Astrocyte of the spinal cord (primary cell): ENCODE results near the gene MAP3K20.

Source experiments
- DNase-seq: peaks from one replicate; pipeline ENCODE4 v3.0.0; 2011; ENCODE audit warnings: low read depth, low spot score
- H3K4me3 ChIP-seq: 2 replicates; pipeline ENCODE4 v1.5.1; 2011; ENCODE audit warnings: low read depth, mild to moderate bottlenecking, low read length, moderate library complexity
- CTCF ChIP-seq: IDR thresholded peaks from 2 replicates; pipeline ENCODE4 v1.5.1; 2012; ENCODE audit warnings: low read depth, mild to moderate bottlenecking, low read length, inconsistent platforms
- in situ Hi-C: cut with HindIII; loops from 2 replicates; pipeline ENCODE4 v1.10.0; 2017; ENCODE audit warnings: low sequenced_read_pairs

MAP3K20 gene

GRCh38 chr2:173311844-173312606 lies 236.4 kb downstream of the MAP3K20 start:
- in situ Hi-C loops: no loop called here
- no peak for DNase-seq
- no peak for TF ChIP-seq CTCF
- H3K4me3 ChIP-seq: no peak overlapping the region
